Left cardiac atrium (tissue), 2 donors: ENCODE data around the gene CYP1B1. TPM values are rescaled to one million over a fixed set of nuclear protein-coding genes. Genes with fewer than 3 reads are reported as not detected.

Source experiments
- total RNA-seq, 2 donors: library from RNA; stranded (reverse); fragmentation: NEBNext Ultra II Directional; extraction: Animal tissue kit (Norgen Biotek cat#: 25700); gene quantifications; one replicate each; pipeline ENCODE4 v1.2.1, GENCODE V29; 2021
- donor health status: DM: no; HTN: yes; CAD: no; lungs with severe emphysema.
- donor health status: DM: yes; HTN: yes; CAD: no.

CYP1B1 gene
- total RNA-seq, 2 donors from 2014 or later = 46.1 to 115 TPM

Other genes starting within 250 kb of the CYP1B1 start
- gene RMDN2, start 150.9 kb downstream of the CYP1B1 start, total RNA-seq = 1 to 10 TPM; 4.6 to 5.8 TPM